NCI-H2227 (cell line): ENCODE data around the gene LEPROT.

Experiments
- DNase-seq: peaks from one replicate; lab custom pipeline; 2025; ENCODE audit not compliant: unreplicated experiment; lab: John Stamatoyannopoulos, UW

Gene LEPROT

DNA sequence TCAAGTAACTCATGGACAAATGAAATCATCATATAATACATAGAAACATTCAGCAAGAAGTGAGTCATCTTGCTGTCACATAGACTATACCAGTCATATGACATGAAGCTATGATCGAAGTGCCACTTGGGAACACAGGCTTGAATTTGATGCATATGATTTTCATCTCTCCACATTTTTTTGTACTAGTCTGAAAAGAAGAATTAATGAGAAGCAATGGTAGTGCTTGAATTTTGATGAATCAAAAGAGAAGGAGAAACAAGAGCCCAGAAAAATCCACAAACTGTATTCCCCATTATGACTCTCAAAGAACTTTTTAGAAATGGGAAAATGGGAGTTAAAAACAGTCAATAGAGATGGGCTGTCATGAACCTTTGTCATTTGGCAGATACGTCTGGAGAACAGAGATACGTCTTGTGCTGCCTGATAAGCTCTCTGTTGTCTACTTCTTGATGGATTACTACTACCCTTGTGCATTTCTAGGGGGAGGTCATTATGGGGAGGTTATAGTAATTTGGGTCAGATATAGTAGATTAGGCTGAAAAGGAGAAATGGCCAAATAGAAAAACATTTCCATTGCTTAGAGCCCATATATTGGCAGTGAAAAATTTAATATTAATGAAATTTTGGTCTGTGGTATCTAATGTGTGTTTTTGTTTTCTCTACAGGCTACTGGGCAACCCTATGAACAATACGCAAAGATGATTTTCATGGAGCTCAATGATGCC is 8.0 kb upstream of the LEPROT start:
- no peak for DNase-seq

GRCh38 chr1:65412984-65413375 is 7.5 kb upstream of the LEPROT start:
- DNase-seq = no peak

DNA sequence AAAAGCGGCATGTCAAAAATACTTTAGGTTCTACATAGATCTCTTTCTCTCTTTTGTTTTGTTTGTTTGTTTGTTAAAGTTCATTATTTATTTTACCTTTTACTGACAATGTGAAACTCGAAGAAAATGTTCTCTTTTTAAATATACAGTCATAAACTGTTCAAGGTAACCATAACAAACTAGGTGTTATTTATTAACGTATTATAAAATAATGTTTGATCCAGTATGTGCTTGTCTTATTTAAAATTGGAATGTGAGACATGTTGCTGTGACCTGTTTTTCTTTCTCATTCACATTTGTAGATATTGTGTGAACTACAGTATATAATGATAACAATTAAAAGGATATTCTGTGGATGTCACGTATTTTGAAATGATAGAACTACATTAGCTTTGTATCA is 5.9 kb upstream of the LEPROT start:
- DNase-seq = no peak

- no peak for DNase-seq
These were observed 3.7 kb upstream of the LEPROT start for GRCh38 chr1:65416767-65417166.

- no peak for DNase-seq
These were observed 2.7 kb upstream of the LEPROT start for GRCh38 chr1:65417729-65418128.

DNA sequence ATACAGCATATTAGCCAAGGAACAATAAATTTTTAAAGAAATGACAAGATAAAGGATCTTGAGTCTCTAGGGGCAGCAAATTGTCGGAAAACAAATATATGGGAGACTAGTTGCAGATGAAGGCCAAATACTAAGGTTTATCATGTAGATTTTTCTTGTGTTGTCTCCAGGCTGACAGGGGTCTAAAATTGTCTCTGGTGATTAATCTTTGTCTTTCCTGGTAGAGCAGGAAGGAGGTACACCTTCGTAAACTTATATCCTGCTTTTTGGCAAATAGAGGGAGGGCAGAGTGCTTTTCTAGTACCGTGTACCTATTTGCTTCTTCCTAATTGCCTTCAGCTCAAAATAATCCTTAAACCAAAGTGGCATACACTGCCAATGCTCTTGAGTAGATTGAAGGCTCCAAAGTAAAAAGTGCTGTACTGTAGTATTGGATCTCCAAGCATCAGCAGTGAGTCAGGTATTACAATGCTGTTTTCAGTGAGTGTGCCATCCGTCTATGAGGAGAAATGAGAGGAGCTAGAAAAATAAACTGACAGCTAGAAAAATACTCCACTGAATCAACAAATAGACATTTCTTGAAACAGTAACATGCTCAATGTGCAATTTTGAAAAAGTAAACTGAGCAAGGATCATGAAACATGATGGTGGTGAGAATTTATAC is 1.8 kb upstream of the LEPROT start:
- no peak for DNase-seq

- peak; percentile 99 for DNase-seq
These were observed 533 bp upstream of the LEPROT start for GRCh38 chr1:65419681-65420589.

DNA sequence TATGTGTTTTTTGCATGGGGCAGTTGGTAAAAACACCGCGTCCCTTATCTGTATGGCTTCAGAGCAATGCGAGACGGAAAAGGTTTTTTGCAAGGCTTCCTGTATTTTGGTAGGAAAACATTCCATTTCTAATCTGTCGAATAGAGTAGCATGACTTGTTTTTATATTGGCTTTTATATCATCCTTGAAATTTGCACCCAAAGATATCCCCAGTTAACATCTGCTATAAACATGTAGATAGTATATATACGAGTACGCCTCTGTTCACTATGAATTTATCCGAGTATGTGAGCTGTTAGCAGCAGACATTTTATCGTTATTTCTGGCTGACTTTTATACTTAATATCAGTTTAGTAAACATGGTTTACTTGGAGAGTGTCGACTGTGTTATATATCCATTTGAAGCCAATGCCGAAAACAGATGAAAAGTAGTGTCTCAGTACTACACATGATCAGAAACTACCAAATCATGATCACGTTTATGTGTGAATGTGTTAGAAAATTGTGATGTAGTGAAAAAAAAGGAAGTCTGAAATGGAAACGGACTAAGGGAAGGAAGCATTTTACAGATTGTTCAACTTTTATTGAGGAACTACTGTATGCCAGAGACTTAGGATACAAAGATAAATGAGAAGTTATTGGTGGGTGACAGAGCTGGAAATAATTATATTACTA is 1.0 kb downstream of the LEPROT start:
- no peak for DNase-seq

DNA sequence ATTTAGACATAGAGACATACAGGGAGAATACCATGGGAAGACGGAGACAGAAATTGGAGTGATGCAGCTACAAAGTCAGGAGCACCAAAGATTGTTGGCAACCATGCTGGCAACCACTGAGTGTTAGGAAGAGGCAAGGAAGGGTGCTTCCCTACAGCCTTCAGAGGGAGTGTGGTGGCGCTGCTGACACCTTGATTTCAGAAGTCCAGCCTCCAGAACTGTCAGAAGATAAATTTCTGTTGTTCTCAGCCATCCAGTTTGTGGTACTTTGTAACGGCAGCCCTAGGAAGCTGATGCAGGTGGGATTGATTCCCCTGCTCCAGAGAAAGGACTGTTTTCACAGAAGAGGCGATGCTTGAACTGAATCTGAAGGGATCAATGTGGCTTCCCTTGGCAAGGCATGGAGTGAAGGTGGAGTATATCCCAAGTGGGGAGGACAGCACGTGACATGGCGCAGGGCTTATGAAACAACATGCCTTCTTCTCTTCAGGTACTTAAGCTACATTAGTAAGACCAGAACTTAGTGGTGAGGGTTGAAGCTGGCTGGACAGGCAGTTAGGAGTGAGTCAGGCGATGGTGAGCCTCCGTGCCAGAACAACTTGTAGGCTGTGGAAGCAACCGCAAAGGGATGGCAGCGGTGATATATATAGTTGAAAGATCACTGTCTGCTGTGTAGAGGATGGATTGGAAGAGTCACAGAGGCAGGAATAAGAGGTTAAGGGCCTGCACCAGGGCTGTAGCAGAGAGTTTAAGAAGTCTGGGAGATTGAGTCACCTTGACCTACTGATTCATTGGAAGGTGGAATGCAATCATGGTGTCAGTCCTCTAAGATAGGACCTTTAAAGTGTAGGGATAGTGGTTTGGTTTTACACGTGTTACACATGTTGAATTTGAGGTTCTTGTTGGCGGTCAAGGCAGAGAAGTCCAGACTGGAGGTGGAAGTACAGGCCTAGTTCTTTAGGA is 2.1 kb downstream of the LEPROT start:
- DNase-seq = no peak

GRCh38 chr1:65423884-65424572 is 3.6 kb downstream of the LEPROT start:
- DNase-seq = no peak

DNA sequence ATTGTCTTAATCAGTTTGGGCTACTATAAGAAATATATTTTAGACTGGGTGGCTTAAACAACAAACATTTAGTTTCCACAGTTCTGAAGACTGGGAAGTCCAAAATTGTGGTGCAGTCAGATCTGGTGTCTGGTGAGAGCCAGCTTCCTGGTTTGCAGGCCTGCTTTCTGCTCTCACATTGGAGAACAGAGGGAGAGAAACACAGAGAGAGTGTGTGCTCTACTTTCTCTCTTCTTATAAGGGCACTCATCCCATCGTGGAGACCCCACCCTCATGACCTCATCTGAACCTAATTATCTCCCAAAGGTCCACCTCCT is 4.1 kb downstream of the LEPROT start:
- DNase-seq = no peak

DNA sequence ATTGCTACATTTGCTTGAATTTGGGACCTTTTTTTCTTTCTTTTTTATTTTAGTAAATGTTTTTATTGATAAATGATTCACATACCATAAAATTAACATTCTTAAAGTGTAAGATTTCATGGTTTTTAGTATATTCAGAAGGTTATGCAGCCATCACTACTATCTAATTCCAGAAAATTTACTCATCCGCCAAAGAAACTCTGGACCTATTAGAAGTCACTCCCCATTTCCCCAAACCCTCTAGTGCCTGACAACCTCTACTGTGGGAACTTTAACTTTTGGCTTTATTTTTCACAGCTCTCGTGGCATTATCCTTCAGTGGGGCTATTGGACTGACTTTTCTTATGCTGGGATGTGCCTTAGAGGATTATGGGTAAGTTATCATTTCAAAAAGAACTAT is 4.5 kb downstream of the LEPROT start:
- DNase-seq = no peak

- no peak for DNase-seq
These were observed 5.2 kb downstream of the LEPROT start for GRCh38 chr1:65425697-65426096.

DNA sequence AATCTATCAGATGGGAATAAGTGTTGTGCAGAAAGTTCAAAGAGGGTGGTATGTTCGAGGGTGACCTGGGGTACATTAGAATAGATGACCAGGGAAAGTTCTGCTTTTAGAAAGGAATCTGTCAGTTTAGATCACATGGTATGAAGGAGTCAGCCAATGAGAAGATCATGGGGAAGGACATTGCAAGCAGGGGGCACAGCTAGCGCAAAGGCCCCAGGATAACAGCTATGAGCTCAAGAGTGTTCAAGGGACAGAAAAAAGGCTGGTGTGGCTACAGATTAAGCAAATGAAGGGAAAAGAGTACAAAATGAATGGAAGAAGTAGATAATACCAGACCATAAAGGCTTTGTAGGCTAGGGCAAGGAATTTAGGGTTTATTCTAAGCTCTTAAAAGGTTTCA is 8.6 kb downstream of the LEPROT start:
- no peak for DNase-seq

GRCh38 chr1:65429806-65430205 is 9.3 kb downstream of the LEPROT start:
- no peak for DNase-seq

- DNase-seq = peak; percentile 58
These were observed 10.7 kb downstream of the LEPROT start for GRCh38 chr1:65431111-65431705.

DNA sequence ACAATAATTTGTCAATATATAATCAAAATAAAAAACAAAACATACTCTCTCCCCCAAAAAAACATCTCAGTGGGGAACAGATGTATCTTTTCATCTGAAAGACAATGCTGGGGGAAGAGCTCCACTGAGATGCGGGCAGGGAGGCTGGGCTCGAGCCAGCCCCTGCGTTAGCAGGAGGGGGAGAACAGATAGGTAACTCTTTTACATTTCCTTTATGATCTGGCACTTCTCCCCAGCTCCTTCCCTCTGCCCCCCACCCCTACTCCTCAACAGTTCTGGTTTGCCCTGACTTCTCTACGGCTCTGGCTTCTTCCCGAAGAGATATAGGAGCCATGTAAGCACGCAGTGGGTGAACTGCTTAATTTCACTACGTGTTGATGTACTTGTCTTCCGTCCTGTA is 12.4 kb downstream of the LEPROT start:
- DNase-seq = no peak

- DNase-seq = no peak
These were observed 13.8 kb downstream of the LEPROT start for GRCh38 chr1:65434255-65434654.

DNA sequence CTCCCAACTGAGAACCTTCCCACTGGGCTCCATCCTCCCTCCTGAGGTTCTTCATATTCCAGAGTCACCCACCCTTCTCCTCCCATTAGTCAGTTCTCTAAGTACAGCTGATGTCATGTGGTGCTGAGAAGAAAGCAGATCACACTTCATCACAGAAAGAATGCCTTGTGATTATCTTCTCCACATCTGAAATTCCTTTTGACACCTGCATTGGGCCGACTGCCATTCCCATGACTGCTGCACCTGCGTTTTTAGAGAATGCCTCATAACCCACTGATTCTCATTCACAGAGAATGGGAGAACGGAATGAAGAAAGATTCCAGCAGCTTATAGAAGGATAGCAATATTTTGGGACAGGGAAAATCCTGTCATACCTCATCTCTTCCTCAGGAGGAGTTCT is 14.3 kb downstream of the LEPROT start:
- DNase-seq = no peak
